Epidermal melanocyte (primary cell): ENCODE data around the gene USP22.

Source experiments
- DNase-seq: peaks from one replicate; pipeline ENCODE4 v3.0.0; 2011; ENCODE audit warnings: low spot score; ENCODE audit not compliant: insufficient read length

Gene USP22

DNA sequence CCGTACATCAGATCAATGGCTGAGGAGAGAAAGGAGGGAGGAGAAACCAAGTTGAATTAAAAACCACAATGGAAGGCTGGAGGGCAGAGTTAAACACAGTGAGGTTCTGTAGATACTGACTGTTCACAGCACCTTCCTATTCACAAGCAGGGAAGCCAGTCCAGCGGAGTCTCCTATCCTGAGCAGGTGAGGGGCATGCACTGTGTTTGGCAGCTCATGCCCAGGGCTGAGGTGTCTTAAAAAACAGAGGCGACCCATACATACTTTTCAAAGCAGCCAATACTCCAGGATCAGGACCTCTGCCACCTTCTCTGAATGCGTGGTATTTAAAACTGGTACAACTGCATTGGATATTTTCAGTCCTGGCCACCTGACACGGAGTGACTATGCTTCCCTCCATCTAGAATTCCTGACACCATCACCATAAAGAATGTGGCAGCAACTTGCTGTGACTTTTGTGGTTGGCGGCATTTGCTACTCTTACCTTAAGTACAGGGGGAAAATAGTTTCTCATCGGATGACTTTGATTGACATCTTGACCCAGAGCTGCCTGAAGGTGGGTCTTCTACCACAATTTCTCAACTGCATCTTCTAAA, 21.5 kb downstream of the USP22 start:
- DNase-seq = no peak

DNA sequence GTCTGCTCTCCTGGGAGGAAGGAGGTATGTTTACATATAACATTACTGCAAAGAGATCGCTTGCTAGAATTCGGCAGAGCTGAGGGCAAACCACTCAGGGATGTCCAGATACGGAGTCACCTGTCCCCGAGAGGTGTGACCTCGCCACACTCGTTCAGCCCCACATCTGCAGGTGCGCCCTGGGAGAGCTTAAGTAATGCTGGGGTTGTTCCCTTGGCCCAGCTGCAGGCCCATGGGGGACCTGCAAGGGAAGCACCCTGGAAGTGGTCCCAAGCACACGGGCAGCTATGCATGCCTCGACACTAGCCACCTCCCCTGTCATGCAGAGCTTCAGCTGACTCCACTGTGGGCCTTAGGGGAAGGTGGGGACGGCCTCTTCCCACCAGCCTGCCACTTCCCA, 22.2 kb downstream of the USP22 start:
- no peak for DNase-seq

DNA sequence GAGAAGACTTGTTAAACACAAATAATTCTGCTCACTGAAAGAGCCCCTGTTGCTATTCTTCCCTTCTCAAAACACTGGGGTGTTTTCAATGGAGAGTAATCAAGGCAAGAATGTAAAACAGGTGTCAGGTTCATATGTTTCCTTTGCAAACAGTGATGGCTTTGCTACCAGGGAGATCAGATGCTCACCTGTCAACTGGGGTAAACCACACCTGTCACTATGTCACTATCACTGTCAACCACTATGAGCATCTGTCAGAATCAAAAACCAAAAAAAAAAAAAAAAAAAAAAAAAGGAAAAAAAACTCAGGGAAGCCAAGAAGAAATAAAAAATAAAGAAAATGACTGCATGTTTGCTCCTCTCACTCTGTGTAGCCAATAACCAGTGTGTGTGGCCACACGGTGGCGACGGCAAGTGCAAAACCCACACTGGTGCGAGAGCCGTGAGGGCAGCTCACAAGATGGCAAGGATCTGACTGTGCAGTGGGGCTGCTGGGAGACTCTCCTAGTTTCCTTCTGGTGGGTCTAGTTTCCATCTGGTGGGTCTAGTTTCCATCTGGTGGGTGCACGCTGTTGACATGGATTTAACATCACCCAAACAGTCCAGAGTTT, 22.7 kb downstream of the USP22 start:
- DNase-seq = no peak

DNA sequence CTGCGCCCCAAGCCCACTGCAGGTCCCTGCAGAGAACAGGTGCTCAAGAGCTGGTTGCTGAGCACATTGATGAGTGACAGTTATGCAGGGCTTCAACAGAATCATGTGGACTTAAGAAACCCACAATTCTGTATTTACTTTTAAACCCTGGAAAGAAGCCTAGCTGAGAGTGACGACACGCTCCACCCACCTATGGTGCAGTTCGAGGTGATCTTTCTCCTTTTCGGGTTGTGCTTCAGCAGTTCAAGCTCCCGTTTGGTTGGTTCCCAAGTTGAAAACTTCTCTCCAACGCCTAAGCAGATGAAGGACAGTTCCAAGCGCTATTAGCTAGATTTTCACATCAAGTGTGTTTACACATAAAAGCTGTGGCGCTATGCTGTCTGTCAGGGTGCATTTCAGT, 23.9 kb downstream of the USP22 start:
- no peak for DNase-seq

DNA sequence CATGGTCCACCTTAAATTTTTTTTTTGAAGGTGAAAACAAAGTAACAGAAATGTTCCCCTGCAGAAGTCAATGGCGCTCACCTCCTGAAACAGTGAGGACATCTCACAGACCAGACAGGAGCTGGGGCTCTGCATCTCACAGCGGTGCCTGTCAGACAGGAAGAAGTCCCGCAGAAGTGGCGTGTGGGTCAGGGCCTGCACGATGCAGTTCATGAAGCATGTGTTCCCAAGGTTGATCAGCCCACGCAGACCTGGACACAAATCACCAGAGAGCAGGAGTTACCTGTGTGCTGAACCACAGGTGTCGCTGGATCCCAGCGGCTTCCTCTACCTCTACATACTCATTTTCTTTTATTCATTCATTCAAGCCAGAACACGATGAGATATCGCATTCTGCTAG, 24.9 kb downstream of the USP22 start:
- no peak for DNase-seq

DNA sequence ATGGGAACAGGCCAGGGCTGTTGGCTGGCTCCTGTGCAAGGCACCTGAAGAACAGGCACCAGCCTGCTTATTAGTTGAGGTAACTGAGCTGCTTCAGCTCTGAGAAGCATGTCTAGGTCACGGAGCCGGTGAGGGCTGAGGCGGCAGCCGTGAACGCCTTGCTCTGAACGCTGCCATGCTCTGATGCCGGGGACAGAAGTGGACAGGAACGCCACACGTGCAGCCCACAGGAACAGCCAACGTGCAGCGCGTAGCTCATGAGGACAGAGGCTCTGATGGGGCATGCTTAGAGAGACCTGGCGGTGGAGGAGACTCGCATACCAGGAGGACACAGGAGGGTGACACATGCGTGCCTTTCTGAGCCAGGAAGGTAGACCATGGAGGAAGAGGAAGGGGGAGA, 25.6 kb downstream of the USP22 start:
- DNase-seq = no peak

DNA sequence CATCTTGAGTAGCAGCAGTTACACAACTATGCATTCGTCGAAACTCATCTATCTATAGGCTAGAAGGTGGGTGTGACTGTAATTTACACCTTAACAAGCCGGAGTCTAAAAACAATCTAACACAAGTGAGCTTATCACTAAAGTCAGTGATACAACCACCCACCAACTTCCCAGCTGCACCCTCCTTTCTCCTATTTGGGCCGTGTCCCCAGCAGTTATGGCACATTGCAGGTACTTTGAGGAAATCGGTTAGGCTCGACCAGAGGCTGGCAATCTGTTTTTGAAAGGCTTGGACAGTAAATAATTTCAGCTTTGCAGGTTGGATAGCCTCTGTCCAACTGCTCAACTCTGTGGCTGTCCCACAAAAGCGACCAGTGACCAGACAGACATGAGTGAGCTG, 26.0 kb downstream of the USP22 start:
- no peak for DNase-seq

DNA sequence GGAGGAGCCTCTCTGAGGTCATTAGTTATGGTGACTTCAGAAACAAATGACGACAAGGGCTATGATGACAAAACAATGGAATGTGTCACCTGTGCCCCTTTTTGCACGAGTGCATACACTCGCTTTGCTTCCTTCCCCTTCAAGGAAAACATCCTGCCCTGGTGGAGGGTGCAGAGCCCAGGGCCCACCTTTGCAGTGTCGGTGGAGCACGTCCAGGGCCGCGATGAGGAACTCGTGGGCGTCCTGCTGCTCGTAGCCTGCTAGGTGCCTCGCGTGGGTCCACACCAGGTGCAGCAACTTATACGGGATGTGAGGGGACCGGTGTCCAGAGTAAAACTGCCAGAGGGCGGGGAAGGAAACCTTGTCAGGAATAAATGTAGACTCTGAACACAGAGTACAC, 27.2 kb downstream of the USP22 start:
- no peak for DNase-seq

DNA sequence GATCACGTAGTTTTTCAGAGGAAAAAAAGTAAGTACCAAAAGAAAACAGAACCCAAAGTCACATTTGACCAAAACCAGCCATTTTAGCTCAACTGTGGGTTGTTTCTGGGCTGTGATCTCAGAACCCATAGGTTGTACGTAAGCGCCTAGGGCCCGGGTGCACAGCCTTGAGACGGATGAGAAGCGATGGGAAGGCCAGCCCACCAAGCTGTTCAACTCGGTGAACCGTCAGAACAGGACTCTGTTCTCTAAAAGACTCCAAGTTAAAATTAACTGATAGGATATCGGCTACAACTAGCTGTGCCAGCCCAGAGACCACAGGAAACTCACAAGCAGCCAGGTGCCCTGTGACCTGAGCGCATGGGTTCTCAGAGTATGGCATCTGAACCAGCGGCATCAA, 28.3 kb downstream of the USP22 start:
- no peak for DNase-seq

DNA sequence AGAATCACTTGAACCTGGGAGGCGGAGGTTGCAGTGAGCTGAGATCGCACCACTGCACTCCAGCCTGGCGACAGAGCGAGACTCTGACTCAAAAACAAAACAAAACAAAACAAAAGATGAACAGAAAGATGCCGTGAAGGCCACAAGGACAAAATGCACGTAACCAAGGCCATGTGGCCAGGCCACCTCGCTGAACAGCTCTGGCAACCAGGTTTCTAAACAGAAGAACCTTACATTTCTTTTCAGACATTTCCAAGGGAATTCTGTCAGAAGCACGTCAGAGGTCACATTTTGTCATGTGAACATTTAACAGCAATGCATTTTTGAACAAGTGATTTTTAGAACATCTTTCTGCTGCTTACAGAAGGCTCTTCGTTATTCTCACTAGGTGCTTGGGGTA, 28.8 kb downstream of the USP22 start:
- DNase-seq = no peak

DNA sequence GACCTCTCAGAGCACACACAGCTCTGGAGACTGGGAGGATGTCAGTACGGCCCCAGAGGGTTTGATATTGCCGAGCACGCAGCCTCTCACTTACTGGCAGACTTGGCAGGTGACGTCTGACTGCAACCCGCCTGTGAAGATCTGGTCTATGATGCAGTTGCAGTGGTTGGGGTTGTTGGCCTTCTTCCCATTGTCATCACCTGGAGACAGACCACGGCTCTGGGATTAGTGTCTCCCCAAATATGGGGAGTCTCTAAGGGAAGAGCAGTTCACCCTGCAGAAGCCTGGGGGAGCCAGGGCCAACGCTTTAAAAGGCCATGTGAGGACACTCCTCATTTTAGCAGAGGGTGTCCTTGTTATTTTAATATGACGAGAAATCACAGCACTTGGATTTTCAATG, 30.1 kb downstream of the USP22 start:
- DNase-seq = no peak

DNA sequence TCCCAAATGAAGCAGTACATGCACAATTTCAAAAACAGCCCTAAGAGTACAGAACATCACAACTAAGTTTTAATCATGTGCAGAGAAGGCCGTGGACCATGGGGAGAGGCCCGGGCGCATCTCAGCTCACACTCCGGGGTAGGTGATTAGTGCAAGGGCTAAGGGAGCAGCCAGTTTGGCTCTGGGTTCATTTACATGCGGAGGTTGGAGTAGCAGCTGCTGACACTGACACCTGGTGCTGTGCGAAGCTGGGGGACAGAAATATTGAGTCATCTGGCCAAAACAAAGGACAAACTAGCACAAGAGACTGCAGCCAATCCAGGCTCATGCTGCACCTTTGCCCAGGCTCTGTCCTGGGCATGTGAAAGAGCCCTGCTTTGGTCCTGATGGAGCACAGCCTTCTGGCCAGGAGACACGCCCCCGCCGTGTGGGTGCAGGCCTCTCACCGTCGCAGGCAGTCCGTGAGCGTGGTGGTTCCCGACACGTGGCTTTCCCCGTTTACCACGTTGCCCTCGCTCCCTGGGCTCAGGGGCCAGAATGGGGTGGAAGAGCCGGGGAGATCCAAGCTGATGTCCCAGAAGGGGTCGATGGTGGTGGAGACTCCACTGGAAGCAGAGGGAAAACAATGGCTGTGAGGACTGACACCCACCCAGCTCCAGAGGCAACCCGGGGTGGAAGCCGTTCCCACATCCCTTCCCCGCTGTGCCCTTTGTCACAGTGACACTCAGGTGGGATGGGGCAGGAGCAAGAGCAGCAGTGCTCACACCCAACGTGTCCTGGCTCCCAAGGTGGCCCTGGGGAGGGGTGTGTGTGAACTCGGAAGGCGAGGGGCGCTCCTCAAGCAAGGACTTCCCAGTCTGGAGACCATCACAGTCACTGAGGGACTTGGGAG, 31.9 kb downstream of the USP22 start:
- no peak for DNase-seq

DNA sequence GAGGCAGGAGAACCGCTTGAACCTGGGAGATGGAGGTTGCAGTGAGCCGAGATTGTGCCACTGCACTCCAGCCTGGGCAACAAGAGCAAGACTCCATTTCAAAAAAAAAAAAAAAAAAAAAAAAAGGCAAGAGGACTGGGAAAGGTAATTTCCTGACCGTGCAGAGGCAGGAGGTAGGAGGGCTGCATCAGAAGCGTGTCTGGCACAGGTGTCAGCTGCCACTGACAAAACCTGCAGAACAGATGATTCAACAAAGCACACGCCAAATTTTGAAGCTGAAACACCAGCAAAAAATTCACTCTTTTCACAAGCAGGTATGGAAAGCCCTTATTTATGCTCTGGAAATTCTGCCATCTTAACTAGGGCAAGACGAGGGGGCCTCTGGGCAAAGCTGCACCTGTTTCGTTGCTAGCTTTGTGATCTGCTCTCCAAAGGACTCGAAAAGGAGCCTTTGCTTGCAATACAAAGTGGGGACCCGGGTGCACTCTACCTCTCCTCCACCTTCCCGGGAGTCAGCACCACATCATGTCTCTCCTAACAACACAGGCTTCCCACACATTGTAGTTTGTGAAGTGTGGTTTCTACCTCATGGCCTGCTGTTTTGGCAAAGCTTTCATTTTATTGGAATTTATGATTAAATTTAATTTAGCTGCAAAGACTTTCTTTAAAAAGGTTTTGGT, 33.7 kb downstream of the USP22 start:
- no peak for DNase-seq

DNA sequence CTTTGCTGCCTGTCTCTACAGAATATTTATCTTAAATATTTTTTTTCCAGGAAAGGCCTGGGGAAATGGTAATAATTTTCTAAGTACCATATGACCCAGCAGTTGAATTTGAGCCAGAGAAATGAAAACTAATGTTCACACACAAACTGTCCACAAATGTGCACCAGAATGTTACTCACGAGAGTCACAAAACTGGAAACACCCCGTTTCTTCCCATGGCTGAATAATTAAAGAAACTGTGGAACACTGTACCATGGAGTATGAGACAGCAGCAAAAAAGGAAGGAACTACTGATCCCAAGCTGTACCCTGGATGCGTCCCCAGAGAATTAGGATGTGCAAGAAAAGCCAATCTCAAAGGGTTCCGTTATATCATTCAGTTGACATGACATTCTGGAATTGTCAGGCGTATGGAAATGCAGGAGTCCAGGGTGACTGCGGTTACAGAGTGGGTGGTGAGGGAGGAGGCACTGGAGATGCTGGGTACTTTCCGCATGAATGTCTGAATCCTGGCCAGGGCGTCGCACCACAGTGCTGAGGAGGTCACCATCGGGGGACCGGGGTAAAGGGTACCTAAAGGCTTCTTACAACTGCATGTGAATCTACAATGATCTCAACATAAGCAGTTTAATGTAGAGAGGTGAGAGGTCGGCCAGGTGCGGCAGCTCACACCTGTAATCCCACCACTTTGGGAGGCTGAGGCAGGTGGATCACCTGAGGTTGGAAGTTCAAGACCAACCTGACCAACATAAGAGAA, 34.5 kb downstream of the USP22 start:
- DNase-seq = no peak

DNA sequence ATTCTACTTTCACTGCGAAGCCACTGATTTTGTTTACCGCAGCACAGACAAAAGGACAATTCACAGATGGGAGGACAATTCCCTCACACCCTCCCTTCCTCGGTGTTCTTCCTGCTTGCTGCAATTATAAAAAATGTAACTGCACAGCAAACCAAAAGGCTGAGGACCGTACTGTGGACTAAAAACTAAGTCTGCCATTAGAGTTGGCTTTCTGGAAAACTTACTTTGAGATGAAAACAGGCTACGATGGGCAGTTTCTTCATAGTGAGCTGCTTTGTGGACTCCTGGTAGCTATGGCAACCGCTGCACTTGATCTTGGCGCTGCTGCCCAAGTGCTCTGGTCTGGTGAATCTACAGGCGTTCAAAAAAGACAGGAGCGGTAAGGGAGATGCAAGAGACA, 35.2 kb downstream of the USP22 start:
- no peak for DNase-seq

DNA sequence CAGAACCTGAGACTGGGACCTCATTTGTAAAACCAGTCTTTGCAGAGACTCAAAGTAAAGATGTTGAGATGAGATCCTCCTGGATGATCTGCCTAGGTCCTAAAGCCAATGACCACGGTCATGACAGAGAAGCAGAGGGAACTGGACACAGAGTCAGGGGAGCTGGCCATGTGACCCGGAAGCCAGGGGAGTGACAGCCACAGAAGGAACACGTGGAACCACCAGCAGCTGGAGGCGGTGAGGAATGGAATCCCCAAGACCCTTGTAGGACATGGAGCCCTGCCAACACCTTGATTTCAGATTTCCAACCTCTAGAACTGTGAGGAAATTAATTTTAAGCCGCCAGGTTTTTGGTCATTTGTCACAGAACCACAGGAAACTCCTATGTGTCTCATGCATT, 37.0 kb downstream of the USP22 start:
- no peak for DNase-seq

DNA sequence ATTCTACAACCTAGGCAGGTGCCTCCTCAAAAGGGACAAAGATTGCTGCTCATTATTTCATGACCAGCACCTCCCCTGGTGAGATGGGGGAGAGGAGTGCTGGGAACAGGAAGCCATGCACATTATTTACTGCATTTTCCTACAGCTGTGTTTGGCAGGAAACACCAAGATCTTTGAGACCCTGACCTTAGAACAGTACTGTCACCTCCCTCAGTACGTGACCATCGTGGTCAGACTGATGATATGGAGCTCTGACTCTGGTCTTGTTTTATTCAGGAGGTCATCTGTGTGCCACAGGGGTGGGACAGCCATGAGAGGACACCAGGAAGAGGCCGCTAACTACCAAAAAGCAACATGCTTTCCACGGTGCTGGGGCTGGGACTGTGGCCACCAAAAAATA, 37.4 kb downstream of the USP22 start:
- no peak for DNase-seq

DNA sequence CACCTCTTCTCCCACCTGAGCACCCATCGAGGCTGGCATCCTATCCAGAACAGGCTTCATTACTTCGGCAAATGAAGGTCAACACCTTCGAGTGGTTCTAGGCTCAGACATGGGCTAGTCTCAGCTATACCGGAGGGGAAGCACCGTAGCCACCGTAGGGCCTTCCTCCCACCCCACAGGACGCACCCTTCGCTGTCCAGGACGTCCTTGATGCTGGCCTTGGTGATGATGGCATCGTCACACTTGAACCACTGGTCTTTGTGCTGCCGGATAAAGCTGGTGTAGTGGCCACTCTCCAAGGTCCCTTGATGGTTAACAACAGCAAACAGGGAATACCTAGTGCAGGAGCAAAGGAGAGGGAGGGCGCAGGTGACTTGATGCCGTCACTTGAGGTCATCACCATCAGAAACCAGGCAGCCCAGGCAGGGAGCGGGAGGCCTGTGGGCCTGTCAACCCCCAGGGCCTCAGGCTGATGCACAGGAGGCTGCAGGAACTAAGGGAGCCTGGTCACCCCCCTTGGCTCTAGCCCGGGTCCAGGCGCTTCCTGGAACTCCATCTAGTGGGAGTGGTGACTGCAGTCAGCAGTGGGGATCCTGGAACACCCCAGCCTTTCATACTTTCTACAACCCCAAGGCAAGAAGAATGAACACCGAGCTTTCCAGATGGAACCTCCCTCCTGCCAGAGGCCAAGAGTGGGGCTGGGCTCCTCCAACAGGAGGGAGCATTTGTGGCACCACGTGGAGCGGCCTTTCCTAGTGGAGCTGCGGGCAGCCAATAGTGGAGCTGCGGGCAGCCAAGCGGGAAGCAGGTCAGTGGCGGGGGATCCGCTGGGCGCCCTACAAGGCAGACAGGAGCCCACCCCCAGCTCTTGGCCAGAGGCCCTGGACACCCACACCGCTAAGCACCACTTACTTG, 38.5 kb downstream of the USP22 start:
- no peak for DNase-seq

DNA sequence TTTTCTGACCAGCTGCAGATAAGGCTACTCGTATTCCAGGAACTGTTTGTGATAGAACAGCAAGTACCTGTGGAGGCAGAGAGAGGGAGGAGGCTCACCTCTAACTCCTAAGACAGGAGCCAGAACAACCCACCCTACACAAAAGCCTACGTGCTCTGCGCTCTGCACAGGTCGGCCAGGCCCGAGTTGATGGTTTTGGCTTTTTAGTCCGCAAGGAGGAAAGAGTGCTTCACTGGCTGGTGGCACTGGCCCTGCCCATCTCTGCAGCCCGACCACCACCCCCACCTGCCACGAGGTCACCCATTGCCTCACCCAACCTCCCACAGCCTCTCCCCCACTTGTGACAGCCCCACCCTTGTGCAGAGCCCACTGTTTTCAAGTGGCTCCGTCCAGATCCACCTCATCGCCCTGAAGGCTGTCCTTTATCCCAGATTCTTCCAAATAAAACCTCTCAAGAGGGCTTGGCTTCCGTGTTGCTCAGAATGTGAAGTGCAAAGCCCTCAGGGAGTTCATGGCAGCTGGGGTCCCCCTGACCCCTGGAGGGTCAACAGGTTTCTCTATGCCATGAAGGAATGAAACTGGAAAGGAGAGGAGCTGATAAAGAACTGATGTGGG, 39.7 kb downstream of the USP22 start:
- no peak for DNase-seq
